IMR-90 (cell line): ENCODE measurements around the gene ANKFN1. TPM values are rescaled to one million over a fixed set of nuclear protein-coding genes. Genes with fewer than 3 reads are reported as not detected.

ENCODE experiments used
- ATAC-seq: fragments of 200-7000 bp; cut with Tn5 transposase; 2 replicates; pipeline ENCODE4 v1.9.1; 2020; ENCODE audit warnings: low read depth, mild to moderate bottlenecking, moderate library complexity
- BruUV-seq: library from RNA; stranded (reverse); fragments of 400-500 nt; replicated peaks from 2 replicates; lab custom pipeline; 2021; lab: Mats Ljungman, UMichigan
- CTCF ChIA-PET: fragments of 300-600 bp; formaldehyde crosslinking; extraction: SDS; loops from one replicate; lab custom pipeline; 2021; ENCODE audit warnings: antibody characterized with exemption; lab: Yijun Ruan, JAX
- POLR2A ChIA-PET: fragments of 300-600 bp; sonication (Branson Sonifier 250); formaldehyde crosslinking; loops from one replicate; lab custom pipeline; 2022; ENCODE audit warnings: antibody characterized with exemption; ENCODE audit not compliant: unreplicated experiment; lab: Charles Lee
- DNase-seq: peaks from one replicate; pipeline ENCODE4 v3.0.0; 2013
- H2AFZ ChIP-seq: replicated peaks from 2 replicates; pipeline ENCODE3; 2013; ENCODE audit warnings: low read length, mild to moderate bottlenecking; ENCODE audit not compliant: poor library complexity
- H2AK5ac ChIP-seq: 2 replicates; pipeline ENCODE4 v1.6.1; 2013; ENCODE audit warnings: low read depth, low read length, inconsistent platforms
- H2AK9ac ChIP-seq: replicated peaks from 2 replicates; pipeline ENCODE3; 2013; ENCODE audit warnings: mild to moderate bottlenecking, low read depth, low read length, moderate library complexity; ENCODE audit not compliant: poor library complexity
- H2BK120ac ChIP-seq: 2 replicates; pipeline ENCODE4 v1.6.1; 2013; ENCODE audit warnings: low read depth, low read length, inconsistent platforms
- H2BK15ac ChIP-seq: 3 replicates; pipeline ENCODE4 v1.6.1; 2013; ENCODE audit warnings: low read depth, low read length, inconsistent platforms
- H2BK20ac ChIP-seq: 2 replicates; pipeline ENCODE4 v1.6.1; 2013; ENCODE audit warnings: low read depth, mild to moderate bottlenecking, inconsistent platforms, low read length, moderate library complexity
- H2BK5ac ChIP-seq: 2 replicates; pipeline ENCODE4 v1.6.1; 2013; ENCODE audit warnings: mild to moderate bottlenecking, low read depth, low read length, inconsistent platforms; ENCODE audit not compliant: poor library complexity, severe bottlenecking
- H3K14ac ChIP-seq: replicated peaks from 2 replicates; pipeline ENCODE4 v1.6.1; 2013; ENCODE audit warnings: low read depth, low read length, inconsistent platforms
- H3K18ac ChIP-seq: 2 replicates; pipeline ENCODE4 v1.6.1; 2013; ENCODE audit warnings: low read depth, low read length, control low read depth
- H3K23ac ChIP-seq: 2 replicates; pipeline ENCODE4 v1.6.1; 2013; ENCODE audit warnings: low read depth, low read length, inconsistent platforms
- H3K27ac ChIP-seq: 2 replicates; pipeline ENCODE4 v1.5.1; 2013; ENCODE audit warnings: mild to moderate bottlenecking, control low read depth, low read length; ENCODE audit not compliant: insufficient read depth
- H3K27me3 ChIP-seq: 2 replicates; pipeline ENCODE4 v1.6.1; 2013; ENCODE audit warnings: low read length; ENCODE audit not compliant: control insufficient read depth, insufficient read depth
- H3K36me3 ChIP-seq: 2 replicates; pipeline ENCODE4 v1.6.1; 2013; ENCODE audit warnings: low read length, mixed read lengths; ENCODE audit not compliant: control insufficient read depth, insufficient read depth
- H3K4ac ChIP-seq: 2 replicates; pipeline ENCODE4 v1.6.1; 2013; ENCODE audit warnings: low read depth, low read length, inconsistent platforms
- H3K4me1 ChIP-seq: 2 replicates; pipeline ENCODE4 v1.6.1; 2013; ENCODE audit warnings: low read length, mixed read lengths; ENCODE audit not compliant: control insufficient read depth, insufficient read depth
- H3K4me2 ChIP-seq: 2 replicates; pipeline ENCODE4 v1.6.1; 2013; ENCODE audit warnings: low read depth, mild to moderate bottlenecking, control low read depth, low read length, moderate library complexity
- H3K4me3 ChIP-seq: 2 replicates; pipeline ENCODE4 v1.5.1; 2013; ENCODE audit warnings: low read depth, mild to moderate bottlenecking, control low read depth, low read length, moderate library complexity; ENCODE audit not compliant: insufficient read depth
- H3K56ac ChIP-seq: 2 replicates; pipeline ENCODE4 v1.6.1; 2013; ENCODE audit warnings: low read length, inconsistent platforms; ENCODE audit not compliant: insufficient read depth; ENCODE audit errors: extremely low read depth
- H3K79me1 ChIP-seq, 2 experiments: 2 replicates each; pipeline ENCODE4 v1.6.1; 2013; ENCODE audit warnings: low read length in 2 of 2, inconsistent platforms in 1 of 2, low read depth in 1 of 2
- H3K9ac ChIP-seq: 2 replicates; pipeline ENCODE4 v1.6.1; 2013; ENCODE audit warnings: low read depth, low read length, control low read depth
- H3K9me1 ChIP-seq: 2 replicates; pipeline ENCODE4 v1.6.1; 2013; ENCODE audit warnings: low read length, inconsistent platforms; ENCODE audit not compliant: insufficient read depth
- H3K9me3 ChIP-seq: 2 replicates; pipeline ENCODE4 v1.6.1; 2013; ENCODE audit warnings: low read length; ENCODE audit not compliant: control insufficient read depth, insufficient read depth
- H4K20me1 ChIP-seq: 2 replicates; pipeline ENCODE4 v1.6.1; 2013; ENCODE audit warnings: low read length, inconsistent platforms; ENCODE audit not compliant: insufficient read depth
- H4K5ac ChIP-seq: 2 replicates; pipeline ENCODE4 v1.6.1; 2013; ENCODE audit warnings: mild to moderate bottlenecking, low read depth, low read length, control low read depth
- H4K8ac ChIP-seq, 2 experiments: 2 replicates each; pipeline ENCODE4 v1.6.1; 2013; ENCODE audit warnings: low read depth in 2 of 2, low read length in 2 of 2, control low read depth in 1 of 2, inconsistent platforms in 1 of 2
- H4K91ac ChIP-seq: 2 replicates; pipeline ENCODE4 v1.6.1; 2013; ENCODE audit warnings: low read depth, low read length, inconsistent platforms; ENCODE audit not compliant: insufficient read depth
- RCOR1 ChIP-seq: IDR thresholded peaks from 2 replicates; pipeline ENCODE4 v1.6.1; 2012; ENCODE audit warnings: mild to moderate bottlenecking, low read length, improper control_type of control experiment; ENCODE audit not compliant: insufficient replicate concordance
- WGBS, 2 experiments: methylation state at CpG; one replicate each; pipeline versions ENCODE4 v1.1.5 to v1.1.7; 2013; ENCODE audit warnings: missing lambda C conversion rate in 2 of 2; ENCODE audit not compliant: insufficient read length in 1 of 2; ENCODE audit errors: extremely low coverage in 2 of 2; 5-methylcytosine and 5-hydroxymethylcytosine counted together
- dilution Hi-C: fragments of 300-500 bp; cut with HindIII; formaldehyde crosslinking; loops from one replicate; pipeline ENCODE4 v1.14.3; 2018; ENCODE audit warnings: low sequenced_read_pairs; ENCODE audit not compliant: unreplicated experiment
- in situ Hi-C: fragments of 300-500 bp; cut with MboI; formaldehyde crosslinking; loops from 3 replicates; pipeline ENCODE4 v1.14.3; 2019; ENCODE audit warnings: low sequenced_read_pairs, inconsistent platforms, mixed read lengths
- intact Hi-C: fragments of 100-400 bp; cut with micrococcal nuclease; formaldehyde crosslinking; loops from 2 replicates; pipeline ENCODE4 v1.10.0; 2022
- polyA plus RNA-seq, 3 experiments: library from polyadenylated mRNA; depleted of rRNA; stranded (reverse); fragments of >200 nt; gene quantifications; 2 replicates each; pipeline ENCODE4 v1.2.3, GENCODE V29; 2012; ENCODE audit warnings: low replicate concordance in 1 of 3
- total RNA-seq: library from RNA; depleted of rRNA; stranded (reverse); fragments of >200 nt; gene quantifications from 2 replicates; pipeline ENCODE4 v1.2.3, GENCODE V29; 2012

Gene ANKFN1
- total and polyA plus RNA-seq, 2 of the 4 experiments (the other 2 are of a cell fraction): not detected

- H3K79me1 ChIP-seq: no peaks in the 10 kb centered on the region
- H3K14ac ChIP-seq: no peak overlapping the region
- no peak overlapping the region for H2BK20ac ChIP-seq
- no peak for TF ChIP-seq RCOR1
- no peak overlapping the region for H4K8ac ChIP-seq
- H3K23ac ChIP-seq: no peak overlapping the region
- H3K4me2 ChIP-seq: no peak overlapping the region
- no peak overlapping the region for H3K27ac ChIP-seq
- WGBS, 2 experiments: no CpG with 5 or more reads among the region's 3 CpGs
- no peak overlapping the region for H4K5ac ChIP-seq
- no peaks in the 10 kb centered on the region for H3K36me3 ChIP-seq
- no peaks in the 10 kb centered on the region; the same call in 1 of the 2 replicates for H3K4me1 ChIP-seq
- H3K9me1 ChIP-seq: no peaks in the 10 kb centered on the region
- dilution Hi-C loops: no loop called here
- ChIA-PET POLR2A (no interaction called here), CTCF (interaction anchor here (0.6 kb wide), 2 partner anchors 120 to 184 kb away, joined by 3 to 8 read pairs; no protein-coding TSS in a partner anchor)
- no peak overlapping the region for H2BK120ac ChIP-seq
- no peak overlapping the region for H4K91ac ChIP-seq
- intact Hi-C loops: loop anchor here (10.0 kb wide), 1 partner anchor 789 kb away; no protein-coding TSS in a partner anchor
- no peak overlapping the region for H3K56ac ChIP-seq
- no peak overlapping the region for H2AK5ac ChIP-seq
- no peak overlapping the region for H3K4me3 ChIP-seq
- H2AFZ ChIP-seq: no peak overlapping the region
- no peaks in the 10 kb centered on the region for H3K9me3 ChIP-seq
- H2BK5ac ChIP-seq: no peak overlapping the region
- no peak overlapping the region for H3K9ac ChIP-seq
- in situ Hi-C loops: loop anchor here (5.0 kb wide), 1 partner anchor 187 kb away; no protein-coding TSS in a partner anchor
- H2AK9ac ChIP-seq: no peak overlapping the region
- BruUV-seq: no TSS peak
- H3K4ac ChIP-seq: no peak overlapping the region
- DNase-seq (peak; percentile 11), ATAC-seq (no peak)
- no peak overlapping the region for H3K18ac ChIP-seq
- H2BK15ac ChIP-seq: no peak overlapping the region
- no peaks in the 10 kb centered on the region for H4K20me1 ChIP-seq
- H3K27me3 ChIP-seq: no peaks in the 10 kb centered on the region
These were observed 160.8 kb downstream of the ANKFN1 start for GRCh38 chr17:56314026-56314425.
